AG10803 (cell line): Measurements from ENCODE around the gene DSG2.

Experiments used
- DNase-seq: peaks from one replicate; pipeline ENCODE4 v3.0.0; 2010; ENCODE audit warnings: low read depth
- H3K4me3 ChIP-seq: 2 replicates; pipeline ENCODE4 v1.5.1; 2011; ENCODE audit warnings: mild to moderate bottlenecking, low read length, control low read depth
- TF ChIP-seq, protein P1 (sequence below): conservative IDR thresholded peaks from 2 replicates; pipeline ENCODE4 v1.5.1; 2011; ENCODE audit warnings: mild to moderate bottlenecking, low read length, control low read depth, inconsistent platforms

The DSG2 gene

DNA sequence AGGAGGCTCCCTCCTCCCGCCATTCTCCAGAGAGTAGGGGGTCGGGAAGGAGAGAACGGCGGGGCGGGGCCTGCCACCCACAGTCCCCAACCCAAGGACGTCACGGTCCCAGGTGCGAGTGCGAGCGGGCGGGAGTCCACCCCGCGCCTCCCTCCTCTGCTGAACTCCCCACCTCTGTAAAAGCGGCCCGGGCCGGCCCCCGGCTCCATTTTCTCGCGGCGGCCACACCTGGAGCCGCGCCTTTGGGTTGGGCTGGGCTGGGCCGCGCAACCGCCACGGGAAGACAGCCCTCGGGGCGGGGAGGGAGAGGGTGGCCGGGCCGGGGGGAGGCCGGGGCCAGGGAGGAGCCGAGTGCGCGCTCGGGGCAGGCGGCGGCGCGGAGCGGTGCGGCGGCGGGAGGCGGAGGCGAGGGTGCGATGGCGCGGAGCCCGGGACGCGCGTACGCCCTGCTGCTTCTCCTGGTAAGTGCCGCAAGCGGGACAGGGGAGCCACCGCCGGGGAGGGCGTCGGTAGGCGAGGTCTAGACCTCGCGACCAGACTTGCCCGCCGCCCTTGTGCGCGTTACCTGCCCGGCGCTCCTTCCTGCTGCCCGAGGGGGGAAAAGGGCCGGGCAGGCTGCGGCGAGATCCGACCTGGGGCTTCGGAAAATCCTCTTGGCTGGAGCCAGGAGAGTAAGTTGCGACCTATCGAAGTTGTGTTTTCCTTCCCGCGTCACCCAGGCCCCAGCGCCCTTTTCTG lies at the start of gene DSG2:
Gene DSG2 (plus strand): TSS at position 342 of the 738 bp plus-strand sequence. CDS start 75 bp downstream, at position 417.
- TF ChIP-seq, protein P1, sequence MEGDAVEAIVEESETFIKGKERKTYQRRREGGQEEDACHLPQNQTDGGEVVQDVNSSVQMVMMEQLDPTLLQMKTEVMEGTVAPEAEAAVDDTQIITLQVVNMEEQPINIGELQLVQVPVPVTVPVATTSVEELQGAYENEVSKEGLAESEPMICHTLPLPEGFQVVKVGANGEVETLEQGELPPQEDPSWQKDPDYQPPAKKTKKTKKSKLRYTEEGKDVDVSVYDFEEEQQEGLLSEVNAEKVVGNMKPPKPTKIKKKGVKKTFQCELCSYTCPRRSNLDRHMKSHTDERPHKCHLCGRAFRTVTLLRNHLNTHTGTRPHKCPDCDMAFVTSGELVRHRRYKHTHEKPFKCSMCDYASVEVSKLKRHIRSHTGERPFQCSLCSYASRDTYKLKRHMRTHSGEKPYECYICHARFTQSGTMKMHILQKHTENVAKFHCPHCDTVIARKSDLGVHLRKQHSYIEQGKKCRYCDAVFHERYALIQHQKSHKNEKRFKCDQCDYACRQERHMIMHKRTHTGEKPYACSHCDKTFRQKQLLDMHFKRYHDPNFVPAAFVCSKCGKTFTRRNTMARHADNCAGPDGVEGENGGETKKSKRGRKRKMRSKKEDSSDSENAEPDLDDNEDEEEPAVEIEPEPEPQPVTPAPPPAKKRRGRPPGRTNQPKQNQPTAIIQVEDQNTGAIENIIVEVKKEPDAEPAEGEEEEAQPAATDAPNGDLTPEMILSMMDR: no peak
- DNase-seq: no peak

DNA sequence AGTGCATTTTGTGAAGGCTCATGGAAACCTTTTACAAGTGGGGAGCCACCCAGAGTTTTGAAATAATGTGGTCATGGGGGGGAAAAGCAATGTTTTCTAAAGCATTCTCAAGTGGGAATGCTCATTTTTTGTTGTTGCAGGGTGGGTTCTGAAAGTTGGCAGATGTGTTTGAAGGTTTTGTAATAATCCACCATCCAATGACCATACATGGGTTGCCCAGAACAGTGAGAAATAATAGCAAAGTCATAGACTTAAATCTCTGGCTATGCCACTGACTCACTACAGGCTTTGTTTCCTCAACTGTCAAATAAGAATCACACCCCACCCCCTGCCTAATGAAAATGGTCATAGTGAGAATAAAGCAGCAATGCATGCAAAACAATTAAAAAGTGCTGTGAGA lies 47.6 kb upstream of the DSG2 start:
- TF ChIP-seq, protein P1: no peak
- no peak overlapping the region for H3K4me3 ChIP-seq
- DNase-seq: no peak

More for the DNA sequence above, at the start of gene DSG2:
- peak within 1 kb of the TSS; percentile 38 for H3K4me3 ChIP-seq

DNA sequence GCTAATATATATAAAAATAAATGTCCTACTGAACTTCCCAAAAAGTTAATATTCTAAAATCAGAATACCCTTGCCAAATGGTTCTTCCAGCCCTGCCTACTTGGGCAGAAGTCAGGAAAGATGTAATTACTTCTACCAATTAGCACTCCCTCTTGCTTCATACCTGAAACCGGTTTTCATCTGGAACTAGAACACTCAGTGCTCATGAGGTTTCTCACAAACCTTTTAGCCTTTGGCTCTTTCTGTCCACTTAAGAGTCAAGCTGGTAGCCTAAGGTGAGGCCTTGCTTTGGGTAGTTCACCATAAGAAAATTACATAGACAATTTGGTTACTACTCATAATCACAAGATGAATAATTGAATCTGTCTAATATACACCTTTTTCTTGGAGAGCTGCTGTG lies 46.4 kb upstream of the DSG2 start:
- no peak for DNase-seq
- no peak overlapping the region for H3K4me3 ChIP-seq
- TF ChIP-seq, protein P1: no peak

DNA sequence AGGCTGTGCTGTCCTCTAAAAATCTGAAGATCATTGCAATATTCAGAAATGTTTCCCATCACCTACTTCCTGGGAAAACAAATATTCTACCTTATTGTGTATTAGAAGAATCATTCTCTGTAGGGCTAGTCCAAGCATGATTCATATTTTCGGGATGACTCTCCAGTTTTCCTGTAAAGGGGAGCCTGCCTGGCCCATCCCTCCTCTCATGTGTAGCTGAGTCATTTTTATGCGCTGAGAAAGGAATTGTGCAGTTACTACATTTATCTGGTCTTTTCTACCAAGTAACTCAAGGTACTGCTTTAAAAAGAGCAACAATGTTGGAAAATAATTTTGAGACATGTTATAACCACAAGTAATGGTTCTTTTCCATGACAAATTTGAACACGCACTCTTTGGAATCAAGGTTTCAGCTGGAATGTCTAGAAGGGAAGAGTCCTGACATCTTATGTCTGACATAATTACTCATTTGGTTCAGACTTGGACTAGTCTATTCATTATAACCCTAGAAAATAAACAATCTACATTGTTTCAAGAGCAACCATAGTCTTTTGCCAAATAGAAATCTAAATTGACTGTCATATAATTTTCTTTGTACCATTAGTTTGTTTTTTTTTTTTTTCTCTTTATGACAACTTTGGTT lies 43.8 kb upstream of the DSG2 start:
- TF ChIP-seq, protein P1: no peak
- peak; percentile 15 for DNase-seq

DNA sequence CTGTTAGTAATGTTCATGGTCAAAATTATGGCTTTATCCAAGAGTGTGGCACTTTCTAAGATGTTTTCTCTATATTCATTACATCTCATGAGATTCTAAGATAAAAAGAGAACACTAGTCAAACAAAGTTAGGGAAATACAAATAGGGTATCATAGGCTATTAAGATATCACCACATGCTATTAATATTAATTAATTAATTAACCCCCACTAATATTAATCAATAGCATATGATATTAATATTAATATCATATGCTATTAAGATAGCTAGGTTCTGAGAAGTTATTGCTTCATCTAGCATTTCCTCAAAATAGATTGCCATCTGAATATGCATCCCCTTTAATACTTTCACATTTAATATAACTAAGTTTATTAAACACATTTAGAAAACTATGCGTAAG lies 28.3 kb upstream of the DSG2 start:
- no peak for DNase-seq
- TF ChIP-seq, protein P1: no peak
- no peak overlapping the region for H3K4me3 ChIP-seq

More for the DNA sequence above, 43.8 kb upstream of the DSG2 start:
- H3K4me3 ChIP-seq: no peak overlapping the region

DNA sequence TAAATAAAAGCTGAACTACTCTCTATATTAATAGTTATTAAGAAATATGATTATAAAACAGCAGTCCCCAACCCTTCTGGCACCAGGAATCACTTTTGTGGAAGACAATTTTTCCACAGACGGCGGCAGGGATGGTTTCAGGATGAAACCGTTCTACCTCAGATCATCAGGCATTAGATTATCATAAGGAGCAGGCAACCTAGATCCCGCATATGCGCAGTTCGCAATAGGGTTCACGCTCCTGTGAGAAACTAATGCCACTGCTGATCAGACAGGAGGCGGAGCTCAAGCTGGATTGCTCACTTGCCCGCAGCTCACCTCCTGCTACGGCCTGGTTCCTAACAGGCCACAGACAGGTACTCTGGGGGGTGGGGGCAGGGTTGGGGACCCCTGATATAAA lies 19.3 kb upstream of the DSG2 start:
- no peak for DNase-seq
- H3K4me3 ChIP-seq: no peak overlapping the region
- TF ChIP-seq, protein P1: no peak

DNA sequence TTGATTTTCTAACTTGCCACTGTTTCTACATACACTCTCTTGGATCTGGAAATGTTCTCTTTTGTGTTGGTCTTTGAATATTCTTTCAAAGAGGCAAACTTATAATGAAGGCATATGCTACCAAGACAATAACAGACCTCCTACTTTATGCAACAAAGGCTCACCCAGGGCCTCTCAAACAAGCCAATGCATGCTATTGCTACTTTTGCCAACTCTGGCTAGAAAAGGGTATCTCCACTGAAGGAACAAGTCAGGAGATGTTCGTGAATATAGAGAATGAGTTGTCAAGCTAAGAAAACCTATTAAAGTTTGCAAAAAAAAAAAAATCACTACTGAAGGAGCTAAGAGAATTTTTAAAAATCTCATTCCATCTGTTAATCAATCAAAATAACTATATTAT lies 15.9 kb upstream of the DSG2 start:
- TF ChIP-seq, protein P1: no peak
- DNase-seq: no peak

More for the DNA sequence above, 15.9 kb upstream of the DSG2 start:
- no peak overlapping the region for H3K4me3 ChIP-seq
